K562 (cell line): ENCODE results near the gene TRIP10. TPM values are rescaled to one million over a fixed set of nuclear protein-coding genes. Genes with fewer than 3 reads are reported as not detected.

ENCODE experiments used
- ATAC-seq: fragments of 200-7000 bp; cut with Tn5 transposase; 3 replicates; pipeline ENCODE4 v1.9.1; 2020; ENCODE audit warnings: moderate library complexity
- BruUV-seq: library from RNA; stranded (reverse); fragments of 400-500 nt; replicated peaks from 2 replicates; lab custom pipeline; 2021; lab: Mats Ljungman, UMichigan
- CTCF ChIA-PET: fragments of 300-600 bp; formaldehyde crosslinking; extraction: SDS; loops from one replicate; lab custom pipeline; 2021; ENCODE audit warnings: low intra/inter-chr PET ratio; lab: Yijun Ruan, JAX
- POLR2A ChIA-PET: fragments of 300-600, 350-650 bp; sonication (Branson Sonifier 250); formaldehyde crosslinking; extraction: SDS; loops from one replicate; lab custom pipeline; 2021; ENCODE audit warnings: antibody characterized with exemption, inconsistent platforms; lab: Yijun Ruan, JAX
- DNase-seq, 4 experiments: peaks; one replicate each; pipeline versions ENCODE4 v3.0.0 to v3.0.0-alpha.2; 2011 to 2018; ENCODE audit warnings: low spot score in 3 of 4, mixed read lengths in 3 of 4; ENCODE audit errors: extremely low read depth in 1 of 4
- FAIRE-seq: peaks from 2 replicates; lab custom pipeline; 2011; peaks lifted over from hg19 to GRCh38; lab: Jason Lieb, UNC
- H2AFZ ChIP-seq: 2 replicates; pipeline ENCODE4 v1.6.0; 2011; ENCODE audit warnings: low read depth, low read length, control low read depth, inconsistent platforms
- H3K27ac ChIP-seq: fragments of 200-600 bp; 3 replicates; pipeline ENCODE4 v1.8.0; 2011; ENCODE audit warnings: low read depth, mild to moderate bottlenecking, control low read depth, inconsistent platforms, low read length, moderate library complexity, mixed read lengths; ENCODE audit errors: extremely low read depth
- H3K27me3 ChIP-seq, 2 experiments: fragments of 300-600 bp in 1 of 2; 2 replicates in 1 of 2; 3 replicates in 1 of 2; pipeline versions ENCODE4 v1.6.0 to v1.8.0; 2011; ENCODE audit warnings: inconsistent platforms in 2 of 2, low read length in 2 of 2, mild to moderate bottlenecking in 1 of 2, mixed read lengths in 1 of 2, moderate library complexity in 1 of 2; ENCODE audit not compliant: control insufficient read depth in 2 of 2, insufficient read depth in 2 of 2
- H3K36me3 ChIP-seq: fragments of 300-600 bp; 3 replicates; pipeline ENCODE4 v1.8.0; 2011; ENCODE audit warnings: mild to moderate bottlenecking, low read length, inconsistent platforms; ENCODE audit not compliant: control insufficient read depth, insufficient read depth
- H3K4me1 ChIP-seq, 2 experiments: fragments of 200-600 bp in 1 of 2; replicated peaks in 1 of 2; 2 replicates in 1 of 2; 3 replicates in 1 of 2; pipeline versions ENCODE4 v1.5.1 to v1.8.0; 2011; ENCODE audit warnings: inconsistent platforms in 2 of 2, low read length in 2 of 2, mild to moderate bottlenecking in 1 of 2, mixed read lengths in 1 of 2, moderate library complexity in 1 of 2; ENCODE audit not compliant: control insufficient read depth in 2 of 2, insufficient read depth in 2 of 2
- H3K4me2 ChIP-seq: 2 replicates; pipeline ENCODE4 v1.6.1; 2011; ENCODE audit warnings: low read length, control low read depth, inconsistent platforms, mixed read lengths; ENCODE audit not compliant: insufficient read depth
- H3K4me3 ChIP-seq: fragments of 200-600 bp; sonication (generic), shearing (Covaris generic); 2 replicates; pipeline ENCODE4 v1.5.1; 2016; ENCODE audit warnings: control low read depth, inconsistent platforms
- H3K79me2 ChIP-seq: fragments of 200-600 bp; 3 replicates; pipeline ENCODE4 v1.8.0; 2011; ENCODE audit warnings: low read length, inconsistent platforms; ENCODE audit not compliant: control insufficient read depth, insufficient read depth
- H3K9ac ChIP-seq, 2 experiments: 2 replicates each; pipeline versions ENCODE4 v1.6.0 to v1.6.1; 2011; ENCODE audit warnings: low read depth in 2 of 2, low read length in 2 of 2, control low read depth in 1 of 2, inconsistent platforms in 1 of 2, mild to moderate bottlenecking in 1 of 2, mixed read lengths in 1 of 2; ENCODE audit not compliant: insufficient read depth in 1 of 2
- H3K9me1 ChIP-seq: one replicate; pipeline ENCODE4 v1.6.0; 2011; ENCODE audit warnings: inconsistent platforms, mild to moderate bottlenecking, low read length, moderate library complexity; ENCODE audit not compliant: control insufficient read depth, insufficient read depth
- H3K9me3 ChIP-seq: replicated peaks from 2 replicates; pipeline ENCODE4 v1.5.1; 2011; ENCODE audit warnings: low read depth, low read length, inconsistent platforms; ENCODE audit not compliant: control insufficient read depth, insufficient read depth
- H4K20me1 ChIP-seq: replicated peaks from 2 replicates; pipeline ENCODE4 v1.6.1; 2011; ENCODE audit warnings: low read length, inconsistent platforms, mixed read lengths; ENCODE audit not compliant: control insufficient read depth, insufficient read depth
- ADNP ChIP-seq: fragments of 200-800 bp; sonication (Bioruptor generic); IDR thresholded peaks from 2 replicates; pipeline ENCODE4 v1.6.1; 2016; ENCODE audit warnings: missing genetic modification characterization, missing compliant biosample characterization
- HDAC2 ChIP-seq: fragments of 450-650 bp; IDR thresholded peaks from 2 replicates; pipeline ENCODE4 v1.6.1; 2016; ENCODE audit warnings: mild to moderate bottlenecking
- IFI16 ChIP-seq: fragments of 250-450 bp; sonication (Bioruptor Pico); IDR thresholded peaks from 2 replicates; pipeline ENCODE4 v2.1.2; 2022; ENCODE audit warnings: mild to moderate bottlenecking, inconsistent platforms
- NCOA6 ChIP-seq: fragments of 450-650 bp; IDR thresholded peaks from 2 replicates; pipeline ENCODE4 v1.6.1; 2017; ENCODE audit warnings: mild to moderate bottlenecking
- RBM22 ChIP-seq: fragments of 200-400 bp; formaldehyde crosslinking; IDR thresholded peaks from 2 replicates; pipeline ENCODE4 v1.6.1; 2018; ENCODE audit warnings: low read length, low read depth; ENCODE audit not compliant: poor library complexity, severe bottlenecking
- SMC3 ChIP-seq: conservative IDR thresholded peaks from 2 replicates; pipeline ENCODE4 v1.6.1; 2011; ENCODE audit warnings: low read depth, low read length, improper control_type of control experiment; ENCODE audit not compliant: insufficient read depth
- TSC22D4 ChIP-seq: fragments of 450-650 bp; IDR thresholded peaks from 2 replicates; pipeline ENCODE4 v1.6.1; 2016; ENCODE audit warnings: missing genetic modification characterization, missing biosample characterization, control low read depth
- ZFX ChIP-seq: sonication (generic); formaldehyde crosslinking; IDR thresholded peaks from 2 replicates; pipeline ENCODE4 v1.8.0; 2022; ENCODE audit warnings: mild to moderate bottlenecking, missing genetic modification reagents, moderate library complexity
- ZNF12 ChIP-seq: sonication (generic); formaldehyde crosslinking; IDR thresholded peaks from 2 replicates; pipeline ENCODE4 v1.4.0; 2020; ENCODE audit warnings: mild to moderate bottlenecking, missing genetic modification reagents
- ZNF324 ChIP-seq: fragments of 250-450 bp; sonication (Bioruptor Pico); IDR thresholded peaks from 2 replicates; pipeline ENCODE4 v1.4.0; 2020; ENCODE audit warnings: mild to moderate bottlenecking
- ZNF589 ChIP-seq: fragments of 200-800 bp; sonication (Bioruptor generic); IDR thresholded peaks from 2 replicates; pipeline ENCODE4 v1.6.1; 2016; ENCODE audit warnings: low read depth, missing genetic modification characterization, missing compliant biosample characterization
- WGBS: fragments of 100-300 bp; shearing (Covaris generic); methylation state at CpG from one replicate; pipeline ENCODE4 v1.1.6; 2016; ENCODE audit warnings: low coverage, mixed read lengths; ENCODE audit not compliant: insufficient coverage; ENCODE audit errors: missing lambda C conversion rate; 5-methylcytosine and 5-hydroxymethylcytosine counted together
- in situ Hi-C: fragments of 300-500 bp; cut with MboI; formaldehyde crosslinking; loops from 4 replicates; pipeline ENCODE4 v1.15.0; 2018; ENCODE audit warnings: inconsistent platforms, mixed read lengths
- intact Hi-C: fragments of 100-400 bp; cut with micrococcal nuclease; formaldehyde crosslinking; loops from 2 replicates; pipeline ENCODE4 v1.14.2; 2022
- polyA plus RNA-seq, 8 experiments: library from polyadenylated mRNA; depleted of rRNA in 4 of 8; stranded (reverse) in 5 of 8; unstranded in 3 of 8; fragments of >200 nt; fragmentation: Nextera tagmentation in 2 of 8; fragmentation: Illumina TruSeq in 1 of 8; extraction: Ambion mirVana in 2 of 8; extraction: Trizol in 1 of 8; gene quantifications; 2 replicates each; pipeline versions ENCODE4 v1.2.1 to v1.2.3, GENCODE V29; 2011 to 2014; ENCODE audit warnings: inconsistent platforms in 1 of 8, missing spikeins in 1 of 8
- total RNA-seq, 7 experiments: library from RNA; depleted of rRNA in 6 of 7; stranded (reverse); fragments of >200 nt in 6 of 7; fragmentation: Illumina TruSeq in 2 of 7; extraction: Trizol in 2 of 7; gene quantifications; 2 replicates each; pipeline versions ENCODE4 v1.2.1 to v1.2.3, GENCODE V29; 2011 to 2021; ENCODE audit warnings: low replicate concordance in 1 of 7
- TF ChIP-seq, protein P1 (sequence below): IDR thresholded peaks from 2 replicates; pipeline ENCODE4 v1.6.1; 2014; ENCODE audit warnings: antibody characterized with exemption
- TF ChIP-seq, protein P2 (sequence below): IDR thresholded peaks from 2 replicates; pipeline ENCODE4 v1.6.1; 2011; ENCODE audit warnings: borderline replicate concordance, low read depth, mild to moderate bottlenecking, moderate library complexity, low read length; ENCODE audit not compliant: insufficient read depth, poor library complexity, severe bottlenecking
- TF ChIP-seq, protein P3 (sequence below): sonication (generic); formaldehyde crosslinking; IDR thresholded peaks from 2 replicates; pipeline ENCODE4 v1.8.0; 2022; ENCODE audit warnings: mild to moderate bottlenecking, missing genetic modification reagents

The TRIP10 gene
- total and polyA plus RNA-seq, 9 of the 15 experiments (the other 6 are each of a cell fraction or from before 2014, with no cell fraction given): 1.2 to 66.8 (median 36.1) TPM

DNA sequence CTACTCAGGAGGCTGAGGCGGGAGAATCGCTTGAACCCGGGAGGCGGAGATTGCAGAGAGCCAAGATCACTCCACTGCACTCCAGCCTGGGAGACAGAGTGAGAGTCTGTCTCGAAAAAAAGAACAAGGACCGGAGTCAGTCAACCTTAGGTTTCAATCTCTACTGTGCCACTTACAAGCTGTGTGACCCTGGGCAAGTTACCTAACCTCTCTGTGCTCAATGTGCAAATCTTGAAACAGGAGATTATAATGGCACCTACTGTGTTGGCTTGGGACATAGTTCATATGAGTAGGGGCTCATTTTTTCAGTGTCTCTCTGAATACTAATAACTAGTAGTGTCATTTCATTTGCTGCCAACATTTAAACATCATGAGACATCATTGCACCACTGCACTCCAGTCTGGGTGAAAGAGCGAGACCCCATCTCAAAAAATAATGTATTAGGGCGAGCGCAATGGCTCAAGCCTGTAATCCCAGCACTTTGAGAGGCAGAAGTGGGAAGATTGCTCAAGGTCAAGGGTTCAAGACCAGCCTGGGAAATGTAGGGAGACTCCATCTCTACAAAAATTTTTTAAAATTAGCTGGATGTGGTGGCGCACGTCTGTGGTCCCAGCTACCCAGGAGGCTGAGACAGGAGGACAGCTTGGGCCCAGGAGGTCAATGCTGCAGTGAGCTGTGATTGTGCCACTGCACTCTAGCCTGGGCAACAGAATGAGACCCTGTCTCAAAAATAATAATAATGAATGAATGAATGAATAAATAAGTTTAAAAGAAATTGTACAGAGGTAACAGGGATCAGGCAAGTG lies 24.5 kb upstream of the TRIP10 start:
- H3K9ac ChIP-seq: no peak overlapping the region
- no peak overlapping the region for H3K4me2 ChIP-seq
- H2AFZ ChIP-seq: no peak overlapping the region
- H3K27me3 ChIP-seq: peaks cover 4 to 26% of the 10 kb centered on the region in 2 experiments; a peak in 3 of 5 replicates
- CTCF ChIA-PET: no interaction called here
- POLR2A ChIA-PET: interaction anchor here (1.0 kb wide), 1 partner anchor 13 kb away, joined by 3 read pairs; no protein-coding TSS in a partner anchor
- DNase-seq: no peak
- in situ Hi-C loops (no loop called here), intact Hi-C loops (no loop called here)
- H3K79me2 ChIP-seq: no peaks in the 10 kb centered on the region
- WGBS: 34% methylated on average over 11 of the region's 11 CpGs
- no TSS peak for BruUV-seq
- no peak overlapping the region for H3K4me3 ChIP-seq
- H3K9me3 ChIP-seq: no peaks in the 10 kb centered on the region
- no peaks in the 10 kb centered on the region for H3K9me1 ChIP-seq
- H3K36me3 ChIP-seq: no peaks in the 10 kb centered on the region
- no peak for FAIRE-seq
- no peak for ATAC-seq
- peaks cover 18 to 35% of the 10 kb centered on the region in 2 experiments for H3K4me1 ChIP-seq
- no peak overlapping the region for H3K27ac ChIP-seq
- H4K20me1 ChIP-seq: 0 out of 2 replicates have a peak, but pooled peaks cover 5% of the 10 kb centered on the region
- TF ChIP-seq ZNF324 (CRISPR knock-in tag): no peak
- TF ChIP-seq RBM22: no peak
- no peak for TF ChIP-seq SMC3
- TF ChIP-seq ADNP (tag): peak; percentile 77
- no peak for TF ChIP-seq ZFX (CRISPR knock-in tag)
- TF ChIP-seq IFI16 (CRISPR knock-in tag): no peak
- TF ChIP-seq NCOA6: no peak
- TF ChIP-seq ZNF589 (CRISPR knock-in tag): no peak
- TF ChIP-seq, protein P1, sequence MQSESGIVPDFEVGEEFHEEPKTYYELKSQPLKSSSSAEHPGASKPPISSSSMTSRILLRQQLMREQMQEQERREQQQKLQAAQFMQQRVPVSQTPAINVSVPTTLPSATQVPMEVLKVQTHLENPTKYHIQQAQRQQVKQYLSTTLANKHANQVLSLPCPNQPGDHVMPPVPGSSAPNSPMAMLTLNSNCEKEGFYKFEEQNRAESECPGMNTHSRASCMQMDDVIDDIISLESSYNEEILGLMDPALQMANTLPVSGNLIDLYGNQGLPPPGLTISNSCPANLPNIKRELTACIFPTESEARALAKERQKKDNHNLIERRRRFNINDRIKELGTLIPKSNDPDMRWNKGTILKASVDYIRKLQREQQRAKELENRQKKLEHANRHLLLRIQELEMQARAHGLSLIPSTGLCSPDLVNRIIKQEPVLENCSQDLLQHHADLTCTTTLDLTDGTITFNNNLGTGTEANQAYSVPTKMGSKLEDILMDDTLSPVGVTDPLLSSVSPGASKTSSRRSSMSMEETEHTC: no peak
- TF ChIP-seq TSC22D4 (tag): no peak
- TF ChIP-seq, protein P2, sequence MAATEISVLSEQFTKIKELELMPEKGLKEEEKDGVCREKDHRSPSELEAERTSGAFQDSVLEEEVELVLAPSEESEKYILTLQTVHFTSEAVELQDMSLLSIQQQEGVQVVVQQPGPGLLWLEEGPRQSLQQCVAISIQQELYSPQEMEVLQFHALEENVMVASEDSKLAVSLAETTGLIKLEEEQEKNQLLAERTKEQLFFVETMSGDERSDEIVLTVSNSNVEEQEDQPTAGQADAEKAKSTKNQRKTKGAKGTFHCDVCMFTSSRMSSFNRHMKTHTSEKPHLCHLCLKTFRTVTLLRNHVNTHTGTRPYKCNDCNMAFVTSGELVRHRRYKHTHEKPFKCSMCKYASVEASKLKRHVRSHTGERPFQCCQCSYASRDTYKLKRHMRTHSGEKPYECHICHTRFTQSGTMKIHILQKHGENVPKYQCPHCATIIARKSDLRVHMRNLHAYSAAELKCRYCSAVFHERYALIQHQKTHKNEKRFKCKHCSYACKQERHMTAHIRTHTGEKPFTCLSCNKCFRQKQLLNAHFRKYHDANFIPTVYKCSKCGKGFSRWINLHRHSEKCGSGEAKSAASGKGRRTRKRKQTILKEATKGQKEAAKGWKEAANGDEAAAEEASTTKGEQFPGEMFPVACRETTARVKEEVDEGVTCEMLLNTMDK: no peak
- peak; percentile 70 for TF ChIP-seq HDAC2
- TF ChIP-seq ZNF12: no peak
- TF ChIP-seq, protein P3, sequence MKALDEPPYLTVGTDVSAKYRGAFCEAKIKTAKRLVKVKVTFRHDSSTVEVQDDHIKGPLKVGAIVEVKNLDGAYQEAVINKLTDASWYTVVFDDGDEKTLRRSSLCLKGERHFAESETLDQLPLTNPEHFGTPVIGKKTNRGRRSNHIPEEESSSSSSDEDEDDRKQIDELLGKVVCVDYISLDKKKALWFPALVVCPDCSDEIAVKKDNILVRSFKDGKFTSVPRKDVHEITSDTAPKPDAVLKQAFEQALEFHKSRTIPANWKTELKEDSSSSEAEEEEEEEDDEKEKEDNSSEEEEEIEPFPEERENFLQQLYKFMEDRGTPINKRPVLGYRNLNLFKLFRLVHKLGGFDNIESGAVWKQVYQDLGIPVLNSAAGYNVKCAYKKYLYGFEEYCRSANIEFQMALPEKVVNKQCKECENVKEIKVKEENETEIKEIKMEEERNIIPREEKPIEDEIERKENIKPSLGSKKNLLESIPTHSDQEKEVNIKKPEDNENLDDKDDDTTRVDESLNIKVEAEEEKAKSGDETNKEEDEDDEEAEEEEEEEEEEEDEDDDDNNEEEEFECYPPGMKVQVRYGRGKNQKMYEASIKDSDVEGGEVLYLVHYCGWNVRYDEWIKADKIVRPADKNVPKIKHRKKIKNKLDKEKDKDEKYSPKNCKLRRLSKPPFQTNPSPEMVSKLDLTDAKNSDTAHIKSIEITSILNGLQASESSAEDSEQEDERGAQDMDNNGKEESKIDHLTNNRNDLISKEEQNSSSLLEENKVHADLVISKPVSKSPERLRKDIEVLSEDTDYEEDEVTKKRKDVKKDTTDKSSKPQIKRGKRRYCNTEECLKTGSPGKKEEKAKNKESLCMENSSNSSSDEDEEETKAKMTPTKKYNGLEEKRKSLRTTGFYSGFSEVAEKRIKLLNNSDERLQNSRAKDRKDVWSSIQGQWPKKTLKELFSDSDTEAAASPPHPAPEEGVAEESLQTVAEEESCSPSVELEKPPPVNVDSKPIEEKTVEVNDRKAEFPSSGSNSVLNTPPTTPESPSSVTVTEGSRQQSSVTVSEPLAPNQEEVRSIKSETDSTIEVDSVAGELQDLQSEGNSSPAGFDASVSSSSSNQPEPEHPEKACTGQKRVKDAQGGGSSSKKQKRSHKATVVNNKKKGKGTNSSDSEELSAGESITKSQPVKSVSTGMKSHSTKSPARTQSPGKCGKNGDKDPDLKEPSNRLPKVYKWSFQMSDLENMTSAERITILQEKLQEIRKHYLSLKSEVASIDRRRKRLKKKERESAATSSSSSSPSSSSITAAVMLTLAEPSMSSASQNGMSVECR: no peak
